K562 (cell line): ENCODE data around the gene PDE6C. TPM values are rescaled to one million over a fixed set of nuclear protein-coding genes. Genes with fewer than 3 reads are reported as not detected.

Source experiments
- CCAR2 ChIP-seq: fragments of 200-400 bp; formaldehyde crosslinking; IDR thresholded peaks from 2 replicates; pipeline ENCODE4 v1.6.1; 2017; ENCODE audit warnings: mild to moderate bottlenecking, low read depth, low read length
- CHD2 ChIP-seq: IDR thresholded peaks from 2 replicates; pipeline ENCODE4 v1.6.1; 2011; ENCODE audit warnings: low read depth, low read length
- DDX20 ChIP-seq: fragments of 450-650 bp; IDR thresholded peaks from 2 replicates; pipeline ENCODE4 v1.6.1; 2016; ENCODE audit warnings: missing genetic modification characterization, low read depth, mild to moderate bottlenecking, missing compliant biosample characterization, moderate library complexity
- DPF2 ChIP-seq: fragments of 450-650 bp; IDR thresholded peaks from 2 replicates; pipeline ENCODE4 v1.6.1; 2016
- FOSL1 ChIP-seq: fragments of 200-800 bp; sonication (Bioruptor generic); conservative IDR thresholded peaks from 2 replicates; pipeline ENCODE4 v1.6.1; 2016; ENCODE audit warnings: missing genetic modification characterization, missing compliant biosample characterization
- FOXP4 ChIP-seq: sonication (generic); formaldehyde crosslinking; IDR thresholded peaks from 2 replicates; pipeline ENCODE4 v1.8.0; 2022; ENCODE audit warnings: mild to moderate bottlenecking, missing genetic modification reagents, borderline replicate concordance
- GATA2 ChIP-seq: sonication (generic); formaldehyde crosslinking; IDR thresholded peaks from 2 replicates; pipeline ENCODE4 v1.4.0; 2020; ENCODE audit warnings: mild to moderate bottlenecking, missing genetic modification reagents
- IFI16 ChIP-seq: fragments of 250-450 bp; sonication (Bioruptor Pico); IDR thresholded peaks from 2 replicates; pipeline ENCODE4 v2.1.2; 2022; ENCODE audit warnings: mild to moderate bottlenecking, inconsistent platforms
- JUND ChIP-seq, 2 experiments: IDR thresholded peaks; 2 replicates in 1 of 2; 3 replicates in 1 of 2; pipeline ENCODE4 v1.6.1; 2011; ENCODE audit warnings: borderline replicate concordance in 2 of 2, low read depth in 2 of 2, low read length in 2 of 2, improper control_type of control experiment in 1 of 2, missing biosample characterization in 1 of 2, missing genetic modification characterization in 1 of 2, missing genetic modification reagents in 1 of 2
- KDM4B ChIP-seq, 2 experiments: fragments of 450-650 bp in 1 of 2; sonication (generic) in 1 of 2; IDR thresholded peaks; 2 replicates each; pipeline ENCODE4 v1.6.1; 2016 to 2017; ENCODE audit warnings: borderline replicate concordance in 2 of 2, antibody characterized with exemption in 1 of 2, low read depth in 1 of 2, mild to moderate bottlenecking in 1 of 2
- MCM7 ChIP-seq, 2 experiments: fragments of 450-650 bp; IDR thresholded peaks; 2 replicates each; pipeline ENCODE4 v1.6.1; 2016 to 2018
- OTX1 ChIP-seq: fragments of 450-650 bp; formaldehyde crosslinking; IDR thresholded peaks from 2 replicates; pipeline ENCODE4 v1.4.0; 2022; ENCODE audit warnings: mild to moderate bottlenecking
- PRPF4 ChIP-seq: fragments of 200-400 bp; formaldehyde crosslinking; IDR thresholded peaks from one replicate; pipeline ENCODE4 v1.6.1; 2017; ENCODE audit warnings: low read length, low read depth, mild to moderate bottlenecking; ENCODE audit not compliant: insufficient read depth, poor library complexity, severe bottlenecking
- RUNX1 ChIP-seq: sonication (generic); IDR thresholded peaks from 2 replicates; pipeline ENCODE4 v1.6.1; 2016; ENCODE audit warnings: antibody characterized with exemption, low read depth
- SIN3A ChIP-seq, 2 experiments: fragments of 150-350 bp in 1 of 2; IDR thresholded peaks; 2 replicates each; pipeline ENCODE4 v1.6.1; 2011 to 2016; ENCODE audit warnings: borderline replicate concordance in 2 of 2, low read depth in 2 of 2, low read length in 2 of 2, mild to moderate bottlenecking in 2 of 2, moderate library complexity in 2 of 2; ENCODE audit not compliant: control insufficient read depth in 1 of 2
- SRSF1 ChIP-seq: fragments of 200-400 bp; formaldehyde crosslinking; IDR thresholded peaks from 2 replicates; pipeline ENCODE4 v1.6.1; 2017; ENCODE audit warnings: mild to moderate bottlenecking, low read depth, low read length, moderate library complexity
- TEAD1 ChIP-seq, 2 experiments: fragments of 450-650 bp in 1 of 2; sonication (generic) in 1 of 2; formaldehyde crosslinking; IDR thresholded peaks; 2 replicates each; pipeline versions ENCODE4 v1.4.0 to v1.8.0; 2020 to 2022; ENCODE audit warnings: mild to moderate bottlenecking in 2 of 2, missing genetic modification reagents in 1 of 2
- XRCC5 ChIP-seq: fragments of 200-400 bp; formaldehyde crosslinking; IDR thresholded peaks from 2 replicates; pipeline ENCODE4 v1.6.1; 2017; ENCODE audit warnings: low read depth, mild to moderate bottlenecking, low read length
- ZC3H11A ChIP-seq: IDR thresholded peaks from 2 replicates; pipeline ENCODE4 v1.6.1; 2012; ENCODE audit warnings: low read depth, low read length, improper control_type of control experiment
- ZNF175 ChIP-seq: fragments of 200-800 bp; sonication (Bioruptor generic); IDR thresholded peaks from 2 replicates; pipeline ENCODE4 v1.6.1; 2016; ENCODE audit warnings: low read depth, mild to moderate bottlenecking, missing genetic modification characterization, missing compliant biosample characterization
- ZNF589 ChIP-seq: fragments of 200-800 bp; sonication (Bioruptor generic); IDR thresholded peaks from 2 replicates; pipeline ENCODE4 v1.6.1; 2016; ENCODE audit warnings: low read depth, missing genetic modification characterization, missing compliant biosample characterization
- ZNF830 ChIP-seq: fragments of 250-450 bp; sonication (Bioruptor Pico); IDR thresholded peaks from 2 replicates; pipeline ENCODE4 v1.5.0; 2021; ENCODE audit warnings: mild to moderate bottlenecking
- polyA plus RNA-seq, 8 experiments: library from polyadenylated mRNA; depleted of rRNA in 4 of 8; stranded (reverse) in 5 of 8; unstranded in 3 of 8; fragments of >200 nt; fragmentation: Nextera tagmentation in 2 of 8; fragmentation: Illumina TruSeq in 1 of 8; extraction: Ambion mirVana in 2 of 8; extraction: Trizol in 1 of 8; gene quantifications; 2 replicates each; pipeline versions ENCODE4 v1.2.1 to v1.2.3, GENCODE V29; 2011 to 2014; ENCODE audit warnings: inconsistent platforms in 1 of 8, missing spikeins in 1 of 8
- total RNA-seq, 7 experiments: library from RNA; depleted of rRNA in 6 of 7; stranded (reverse); fragments of >200 nt in 6 of 7; fragmentation: Illumina TruSeq in 2 of 7; extraction: Trizol in 2 of 7; gene quantifications; 2 replicates each; pipeline versions ENCODE4 v1.2.1 to v1.2.3, GENCODE V29; 2011 to 2021; ENCODE audit warnings: low replicate concordance in 1 of 7
- TF ChIP-seq, protein P1 (sequence below): sonication (generic); formaldehyde crosslinking; IDR thresholded peaks from 2 replicates; pipeline ENCODE4 v1.5.0; 2020; ENCODE audit warnings: missing genetic modification reagents
- TF ChIP-seq, protein P2 (sequence below): IDR thresholded peaks from 2 replicates; pipeline ENCODE4 v1.6.1; 2014; ENCODE audit warnings: antibody characterized with exemption

Gene PDE6C
- total and polyA plus RNA-seq, 9 of the 15 experiments (the other 6 are each of a cell fraction or from before 2014, with no cell fraction given), result not detected

DNA sequence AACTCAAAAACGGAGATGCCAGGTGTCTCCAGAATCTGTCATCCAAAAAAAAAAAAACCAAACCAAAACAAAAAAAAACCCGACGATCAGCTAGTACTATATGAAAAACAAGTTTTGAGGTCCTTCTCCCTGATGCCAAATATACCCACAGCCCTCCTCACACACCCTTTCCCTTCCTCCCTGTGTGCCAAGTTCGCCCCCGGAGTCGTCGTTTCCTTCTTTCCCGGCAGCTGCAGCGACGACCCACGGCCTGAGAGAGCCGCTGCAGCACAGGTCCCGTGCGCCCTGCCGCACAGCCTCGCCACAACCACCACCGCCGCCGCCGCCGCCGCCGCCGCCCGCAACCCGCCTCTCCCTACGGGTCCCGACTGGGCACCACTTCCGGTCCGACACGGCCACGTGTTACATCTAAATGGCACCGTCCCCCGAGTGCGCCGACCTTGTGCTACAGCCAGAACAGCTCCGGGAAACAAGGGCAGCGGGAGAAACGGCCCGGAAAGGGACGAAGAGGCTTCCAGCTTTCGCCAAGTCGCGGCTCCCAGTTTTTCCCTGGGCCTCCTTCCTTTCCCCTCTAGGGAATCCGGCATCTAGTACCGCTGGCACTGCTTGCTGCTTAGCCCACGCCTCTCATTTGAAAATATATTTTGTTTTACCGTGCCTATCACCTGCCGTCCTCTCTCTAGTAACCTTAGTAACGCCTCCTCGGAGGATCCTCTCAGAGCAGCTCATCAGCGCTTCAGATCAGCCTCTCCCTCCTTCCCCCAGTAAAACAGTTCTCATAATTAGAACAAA lies 90.1 kb downstream of the PDE6C start, which contains the start of gene FRA10AC1 (continued):
- TF ChIP-seq ZNF175 (no peak), IFI16 (CRISPR knock-in tag) (no peak), OTX1 (CRISPR knock-in tag) (no peak), ZNF589 (CRISPR knock-in tag) (no peak), JUND (IDR thresholded peaks at IDR 0.05; ENCODE audit: borderline replicate concordance, low read depth, low read length) (peak; percentile 52; the same call in 1 of the 2 replicates), JUND (tag; IDR thresholded peaks at IDR 0.05; ENCODE audit: borderline replicate concordance, low read depth, low read length) (no peak; the same call in 2 of the 3 replicates), PRPF4 (no peak), KDM4B (IDR thresholded peaks at IDR 0.05; ENCODE audit: borderline replicate concordance in 2 of 2, low read depth in 1 of 2) (peak in 1 of 2 experiments; percentile 90; a peak in 1 of 4 replicates), XRCC5 (peak; percentile 98), GATA2 (CRISPR knock-in tag) (no peak), CHD2 (0 out of 2 replicates have a peak, but pooled peaks have one; percentile 39), CCAR2 (no peak), ZNF830 (no peak), ZC3H11A (peak; percentile 75; the same call in 1 of the 2 replicates), TEAD1 (CRISPR knock-in tag; IDR thresholded peaks at IDR 0.05) (0 out of 4 replicates have a peak, but pooled peaks of 1 of the 2 experiments have one; percentile 38), FOSL1 (tag) (no peak), SIN3A (IDR thresholded peaks at IDR 0.05; ENCODE audit: borderline replicate concordance in 2 of 2, control insufficient read depth in 1 of 2, low read depth in 2 of 2, low read length in 2 of 2) (peak in 1 of 2 experiments; percentile 68; a peak in 1 of 4 replicates), FOXP4 (CRISPR knock-in tag) (no peak), RUNX1 (no peak), DDX20 (tag) (no peak), SRSF1 (no peak), MCM7 (IDR thresholded peaks at IDR 0.05) (no peak), DPF2 (no peak)
- TF ChIP-seq, protein P1, sequence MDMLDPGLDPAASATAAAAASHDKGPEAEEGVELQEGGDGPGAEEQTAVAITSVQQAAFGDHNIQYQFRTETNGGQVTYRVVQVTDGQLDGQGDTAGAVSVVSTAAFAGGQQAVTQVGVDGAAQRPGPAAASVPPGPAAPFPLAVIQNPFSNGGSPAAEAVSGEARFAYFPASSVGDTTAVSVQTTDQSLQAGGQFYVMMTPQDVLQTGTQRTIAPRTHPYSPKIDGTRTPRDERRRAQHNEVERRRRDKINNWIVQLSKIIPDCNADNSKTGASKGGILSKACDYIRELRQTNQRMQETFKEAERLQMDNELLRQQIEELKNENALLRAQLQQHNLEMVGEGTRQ (CRISPR knock-in tag), result peak; percentile 65
- TF ChIP-seq, protein P2, sequence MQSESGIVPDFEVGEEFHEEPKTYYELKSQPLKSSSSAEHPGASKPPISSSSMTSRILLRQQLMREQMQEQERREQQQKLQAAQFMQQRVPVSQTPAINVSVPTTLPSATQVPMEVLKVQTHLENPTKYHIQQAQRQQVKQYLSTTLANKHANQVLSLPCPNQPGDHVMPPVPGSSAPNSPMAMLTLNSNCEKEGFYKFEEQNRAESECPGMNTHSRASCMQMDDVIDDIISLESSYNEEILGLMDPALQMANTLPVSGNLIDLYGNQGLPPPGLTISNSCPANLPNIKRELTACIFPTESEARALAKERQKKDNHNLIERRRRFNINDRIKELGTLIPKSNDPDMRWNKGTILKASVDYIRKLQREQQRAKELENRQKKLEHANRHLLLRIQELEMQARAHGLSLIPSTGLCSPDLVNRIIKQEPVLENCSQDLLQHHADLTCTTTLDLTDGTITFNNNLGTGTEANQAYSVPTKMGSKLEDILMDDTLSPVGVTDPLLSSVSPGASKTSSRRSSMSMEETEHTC, result peak; percentile 42; the same call in 1 of the 2 replicates
